ENCODE measurements around the gene KDM4C. TPM values are rescaled to one million over a fixed set of nuclear protein-coding genes. Genes with fewer than 3 reads are reported as not detected.

The KDM4C gene
- total RNA-seq, 2 donors from 2014 or later: 12.8 to 31.5 TPM

- Mint-ChIP-seq H3K9me3 (peaks cover 2% of the 10 kb centered on the region), H3K27me3 (ENCODE audit: insufficient read depth) (no peaks in the 10 kb centered on the region), H3K27ac (no peak overlapping the region), H3K4me1 (peaks cover 10% of the 10 kb centered on the region), H3K36me3 (ENCODE audit: low read depth) (peaks cover 7% of the 10 kb centered on the region), H3K4me3 (no peak overlapping the region)
- Histone ChIP-seq H3K4me1 (ENCODE audit: control insufficient read depth, insufficient read depth, low read length) (peaks cover 5% of the 10 kb centered on the region), H3K27me3 (ENCODE audit: control insufficient read depth, insufficient read depth, low read length, poor library complexity, severe bottlenecking) (no peaks in the 10 kb centered on the region), H3K4me3 (ENCODE audit: low read length) (no peak overlapping the region), H3K9ac (ENCODE audit: extremely low read depth, low read length, poor library complexity, severe bottlenecking) (no peak overlapping the region), H3K36me3 (ENCODE audit: control insufficient read depth, insufficient read depth, low read length) (peaks cover 12% of the 10 kb centered on the region), H3K9me3 (ENCODE audit: control insufficient read depth, low read length) (no peaks in the 10 kb centered on the region), H3K27ac (ENCODE audit: low read depth, low read length) (no peak overlapping the region)
- no peak for TF ChIP-seq CTCF (conservative IDR thresholded peaks at IDR 0.05)
- no peak for DNase-seq
- WGBS, 2 experiments (ENCODE audit: insufficient coverage in 1 of 2, insufficient read length in 1 of 2): 93% methylated on average over 1 of the region's 1 CpG; no CpG with 5 or more reads in 1 of the 2 experiments
Observed at GRCh38 chr9:7163932-7164331, 406.2 kb downstream of the KDM4C start.

- Histone ChIP-seq H3K4me3 (ENCODE audit: low read length) (no peak overlapping the region), H3K4me1 (ENCODE audit: control insufficient read depth, insufficient read depth, low read length) (peaks cover 5% of the 10 kb centered on the region), H3K9me3 (ENCODE audit: control insufficient read depth, low read length) (no peaks in the 10 kb centered on the region), H3K27ac (ENCODE audit: low read depth, low read length) (no peak overlapping the region), H3K27me3 (ENCODE audit: control insufficient read depth, insufficient read depth, low read length, poor library complexity, severe bottlenecking) (no peaks in the 10 kb centered on the region), H3K9ac (ENCODE audit: extremely low read depth, low read length, poor library complexity, severe bottlenecking) (no peak overlapping the region), H3K36me3 (ENCODE audit: control insufficient read depth, insufficient read depth, low read length) (peaks cover 13% of the 10 kb centered on the region)
- Mint-ChIP-seq H3K4me1 (peaks cover 10% of the 10 kb centered on the region), H3K27ac (no peak overlapping the region), H3K36me3 (ENCODE audit: low read depth) (peaks cover 10% of the 10 kb centered on the region), H3K9me3 (peaks cover under 1% of the 10 kb centered on the region), H3K27me3 (ENCODE audit: insufficient read depth) (no peaks in the 10 kb centered on the region), H3K4me3 (no peak overlapping the region)
- DNase-seq: no peak
- 68 to 85% methylated on average over 10 to 13 of the region's 13 CpGs for WGBS, 2 experiments (ENCODE audit: insufficient coverage in 1 of 2, insufficient read length in 1 of 2)
- TF ChIP-seq CTCF (conservative IDR thresholded peaks at IDR 0.05): no peak
Observed at GRCh38 chr9:7164440-7165330, 406.9 kb downstream of the KDM4C start.

- Mint-ChIP-seq H3K36me3 (ENCODE audit: low read depth) (peaks cover 16% of the 10 kb centered on the region), H3K27ac (no peak overlapping the region), H3K4me3 (no peak overlapping the region), H3K9me3 (no peaks in the 10 kb centered on the region), H3K4me1 (peaks cover 10% of the 10 kb centered on the region), H3K27me3 (ENCODE audit: insufficient read depth) (no peaks in the 10 kb centered on the region)
- H3K9ac ChIP-seq (ENCODE audit: extremely low read depth, low read length, poor library complexity, severe bottlenecking): no peak overlapping the region
- no peak for TF ChIP-seq CTCF (conservative IDR thresholded peaks at IDR 0.05)
- DNase-seq: no peak
- H3K4me1 ChIP-seq (ENCODE audit: control insufficient read depth, insufficient read depth, low read length): peaks cover 5% of the 10 kb centered on the region
- H3K27me3 ChIP-seq (ENCODE audit: control insufficient read depth, insufficient read depth, low read length, poor library complexity, severe bottlenecking): no peaks in the 10 kb centered on the region
- no peak overlapping the region for H3K27ac ChIP-seq (ENCODE audit: low read depth, low read length)
- peaks cover 19% of the 10 kb centered on the region for H3K36me3 ChIP-seq (ENCODE audit: control insufficient read depth, insufficient read depth, low read length)
- H3K4me3 ChIP-seq (ENCODE audit: low read length): no peak overlapping the region
- WGBS, 2 experiments (ENCODE audit: insufficient coverage in 1 of 2, insufficient read length in 1 of 2): 94 to 100% methylated on average over 1 to 5 of the region's 7 CpGs
- H3K9me3 ChIP-seq (ENCODE audit: control insufficient read depth, low read length): no peaks in the 10 kb centered on the region
Observed at GRCh38 chr9:7165331-7165975, 407.7 kb downstream of the KDM4C start.

All from endodermal cell (in vitro differentiated cells).